ENCODE measurements around the gene MYH11.
A peak's percentile ranks its signal among the peaks of the same experiment; 100 is the strongest.
"Not testable (repeated sequence)": the region's sequence is repeated elsewhere in the genome, so short reads cannot be mapped to it uniquely, and the experiment has no call there.

MYH11 gene

DNA sequence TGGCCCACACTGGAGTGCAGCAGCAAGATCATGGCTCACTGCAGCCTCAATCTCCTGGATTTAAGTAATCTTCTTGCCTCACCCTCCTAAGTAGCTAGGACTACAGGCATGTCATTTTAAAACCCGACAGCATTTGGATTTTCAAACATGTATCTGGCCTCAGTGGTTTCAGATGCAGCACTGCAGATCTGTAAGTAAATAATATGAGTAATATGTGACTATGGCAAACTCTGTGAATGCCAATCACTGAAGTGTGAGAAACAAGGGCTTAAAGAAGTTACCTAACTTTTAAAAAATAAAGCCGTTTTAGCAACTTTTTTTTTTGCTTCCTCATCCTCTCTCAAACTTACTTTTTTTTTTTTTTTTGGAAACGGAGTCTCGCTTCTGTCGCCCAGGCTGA, 19.7 kb upstream of the MYH11 start:
- DNase-seq (ENCODE audit: low spot score): no peak

DNA sequence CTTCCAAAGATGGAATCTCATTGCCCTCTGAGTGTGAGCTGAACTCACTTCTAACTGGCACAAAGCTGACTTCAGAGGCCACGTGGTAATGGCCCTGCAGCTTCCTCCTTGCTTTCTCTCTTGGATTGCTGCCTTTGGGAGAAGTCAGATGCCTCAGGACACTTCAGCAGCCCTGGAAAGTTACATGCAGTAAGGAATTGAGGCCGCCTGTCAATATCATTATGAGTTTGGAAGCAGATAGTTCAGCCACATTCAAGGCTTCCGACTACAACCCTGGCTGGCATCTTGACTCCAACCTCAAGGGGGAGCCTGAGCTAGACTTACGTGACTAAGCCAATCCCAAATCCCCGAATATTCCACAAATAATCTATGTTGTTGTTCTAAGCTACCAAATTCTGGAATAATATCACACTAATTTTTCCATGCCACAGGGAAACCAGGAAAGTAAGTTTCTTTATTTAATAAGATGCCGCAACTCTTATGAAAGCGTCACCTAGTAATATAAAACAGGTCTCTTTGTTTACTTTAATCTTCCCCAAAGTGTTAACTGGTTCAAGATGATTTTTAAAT, 18.0 kb upstream of the MYH11 start:
- peak; percentile 49 for DNase-seq (ENCODE audit: low spot score)

DNA sequence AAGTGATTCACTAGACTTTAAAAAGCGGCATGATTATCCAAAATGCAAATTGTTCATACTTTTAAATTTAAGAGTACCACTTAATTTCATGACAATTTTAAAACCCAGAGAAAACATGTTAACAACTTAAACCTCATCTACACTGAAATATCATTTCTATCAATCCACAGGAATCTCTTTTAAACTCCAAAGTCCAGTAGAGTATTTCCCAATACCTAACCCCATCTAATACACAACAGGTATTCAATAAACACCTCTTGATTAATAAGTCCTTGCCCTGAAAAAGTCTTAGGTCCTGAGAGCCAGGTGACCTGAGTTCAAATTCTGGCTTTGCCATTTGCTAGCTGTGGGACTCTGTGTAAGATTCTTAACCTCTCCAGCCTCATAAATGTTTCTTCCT, 16.9 kb upstream of the MYH11 start:
- no peak for DNase-seq (ENCODE audit: low spot score)

DNA sequence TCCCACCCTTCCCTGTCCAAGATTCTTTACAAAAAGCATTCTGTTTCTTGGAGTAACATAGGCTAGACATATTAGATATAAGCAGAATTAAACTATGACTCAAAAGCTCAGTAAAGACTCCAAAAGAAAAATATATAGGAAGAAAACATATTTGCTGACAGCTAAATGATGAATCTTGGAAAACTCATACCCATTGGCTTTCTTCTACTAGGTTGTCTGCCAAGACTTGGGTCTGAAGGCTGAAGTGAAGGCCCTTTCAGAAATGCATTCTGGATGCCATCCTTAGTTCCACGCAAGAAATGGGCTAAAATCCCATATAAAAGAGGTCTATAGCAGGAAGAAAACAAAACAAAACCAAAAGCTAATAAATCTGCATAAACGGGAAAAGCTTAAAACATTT, 16.5 kb upstream of the MYH11 start:
- DNase-seq (ENCODE audit: low spot score): no peak

DNA sequence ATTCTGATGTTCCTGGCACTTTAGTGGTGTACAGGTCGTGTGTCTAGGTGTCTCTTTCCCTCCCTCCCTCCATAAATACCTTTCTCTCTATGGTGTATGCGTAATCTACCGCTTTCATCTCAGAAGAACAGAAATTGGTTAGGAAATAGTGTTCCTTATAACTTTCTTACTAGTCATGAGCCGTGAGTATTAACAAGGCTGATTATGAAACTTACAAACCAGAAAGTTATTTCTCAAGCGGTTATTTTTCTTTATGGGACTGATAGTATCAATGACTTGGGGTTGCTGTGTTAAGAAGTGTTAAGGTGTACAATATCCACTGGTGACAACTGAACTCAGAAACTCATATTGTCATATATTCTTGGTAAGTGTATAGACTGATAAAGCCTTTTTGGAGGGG, 13.2 kb upstream of the MYH11 start:
- DNase-seq (ENCODE audit: low spot score): no peak

DNA sequence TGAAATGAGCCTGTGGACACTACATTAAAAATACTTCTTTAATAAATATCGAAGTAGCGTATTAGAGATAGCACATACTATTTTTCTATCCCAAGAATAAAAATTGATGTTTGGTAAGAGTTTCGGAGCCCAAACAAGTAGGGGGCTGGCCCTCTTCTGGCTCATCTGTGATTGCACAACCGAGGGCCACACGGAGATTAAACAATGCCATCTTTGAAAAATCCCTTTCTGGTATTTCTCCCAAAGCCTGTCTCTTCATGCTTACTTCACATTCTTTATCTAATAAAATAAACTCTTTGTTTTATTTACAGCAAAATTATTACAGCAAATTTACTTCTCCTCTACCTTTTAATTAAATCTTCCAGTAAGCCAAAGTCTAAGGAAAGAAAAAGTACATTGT, 9.6 kb upstream of the MYH11 start:
- DNase-seq (ENCODE audit: low spot score): no peak

DNA sequence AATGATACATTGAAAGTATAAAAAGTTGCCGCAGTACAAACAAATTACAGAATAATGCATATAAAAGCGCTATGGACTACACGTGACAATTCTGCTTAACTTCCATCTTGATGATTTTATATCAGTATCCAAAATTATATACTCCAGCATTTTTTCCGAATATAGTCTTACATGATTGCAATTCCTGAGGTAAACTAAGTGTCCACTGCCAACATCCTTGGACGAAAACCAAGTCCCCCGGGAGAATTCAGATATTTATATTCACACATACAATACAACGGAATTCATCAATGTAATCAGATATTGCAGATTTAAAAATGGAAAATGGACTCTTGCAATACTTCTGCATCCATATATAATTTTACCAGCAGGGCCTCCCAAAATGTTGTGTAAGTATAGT, 8.9 kb upstream of the MYH11 start:
- DNase-seq (ENCODE audit: low spot score): no peak

DNA sequence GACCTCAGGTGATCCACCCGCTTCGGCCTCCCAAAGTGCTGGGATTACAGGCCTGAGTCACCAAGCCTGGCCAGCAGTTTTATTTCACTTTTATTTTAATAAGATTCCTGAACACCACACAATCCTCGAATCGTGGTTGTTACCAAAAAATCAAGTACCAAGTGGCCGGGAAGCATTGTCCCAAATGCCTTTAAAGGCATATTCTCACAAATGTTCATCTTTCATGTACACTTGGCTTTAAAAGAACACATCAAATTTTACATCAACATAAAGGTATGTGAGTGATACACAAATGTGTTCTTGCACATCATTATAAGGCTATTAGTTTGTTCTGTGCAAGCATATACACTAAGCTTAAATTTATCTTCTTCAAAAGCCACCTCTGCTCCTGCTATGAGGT, 8.1 kb upstream of the MYH11 start:
- no peak for DNase-seq (ENCODE audit: low spot score)

DNA sequence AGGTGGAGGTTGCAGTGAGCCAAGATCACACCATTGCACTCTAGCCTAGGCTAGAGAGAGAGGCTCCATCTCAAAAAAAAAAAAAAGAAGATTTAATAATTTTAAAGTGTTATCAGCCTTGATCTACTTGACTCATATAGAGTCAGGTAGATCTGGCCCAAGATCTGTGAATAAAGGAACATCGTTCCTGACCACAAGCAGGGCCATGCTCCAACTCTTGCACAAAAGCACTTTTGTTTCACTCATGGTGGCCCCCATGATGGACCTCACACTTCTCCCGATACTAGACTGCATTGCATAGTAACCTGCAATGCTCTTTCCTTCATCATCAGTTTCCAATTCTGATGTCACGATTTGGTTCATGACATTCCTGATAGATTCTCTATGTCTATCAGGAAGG, 5.2 kb upstream of the MYH11 start:
- DNase-seq (ENCODE audit: low spot score): peak; percentile 31

DNA sequence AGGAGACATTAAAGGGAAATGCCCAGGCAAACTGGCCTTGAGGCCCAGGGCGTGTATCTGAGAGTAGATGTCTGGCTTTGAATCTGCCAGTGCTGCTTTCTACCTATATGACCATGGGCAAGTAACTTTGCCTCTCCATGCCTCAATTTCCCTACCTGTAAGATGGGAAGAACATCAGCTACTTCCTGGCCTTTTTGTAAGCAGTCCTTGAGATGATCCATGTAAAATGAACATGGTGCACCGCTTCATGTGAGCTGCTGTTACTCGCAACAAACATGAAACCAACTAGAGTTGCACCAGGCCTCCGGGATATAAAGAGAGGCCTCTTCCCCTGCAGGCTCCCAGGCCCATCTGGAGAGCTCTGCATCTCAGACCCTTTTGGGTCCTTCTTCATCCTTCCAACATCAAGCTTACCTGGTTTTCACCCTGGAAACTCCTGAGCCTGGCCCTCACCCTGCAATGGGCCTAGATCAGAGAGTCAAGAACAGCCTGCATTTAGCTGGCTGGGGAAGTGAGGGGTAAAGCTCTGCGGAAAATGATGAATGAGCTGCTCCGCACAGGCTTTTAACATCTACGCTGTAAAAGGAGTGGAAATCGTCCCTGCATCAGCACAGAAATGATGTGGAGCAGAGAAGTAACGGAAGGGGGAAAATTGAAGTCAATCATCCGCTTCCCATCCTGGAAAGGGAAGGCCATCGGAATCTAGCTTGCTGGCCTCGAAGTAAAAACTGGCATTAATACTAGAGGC, 2.3 kb upstream of the MYH11 start:
- no peak for DNase-seq (ENCODE audit: low spot score)

DNA sequence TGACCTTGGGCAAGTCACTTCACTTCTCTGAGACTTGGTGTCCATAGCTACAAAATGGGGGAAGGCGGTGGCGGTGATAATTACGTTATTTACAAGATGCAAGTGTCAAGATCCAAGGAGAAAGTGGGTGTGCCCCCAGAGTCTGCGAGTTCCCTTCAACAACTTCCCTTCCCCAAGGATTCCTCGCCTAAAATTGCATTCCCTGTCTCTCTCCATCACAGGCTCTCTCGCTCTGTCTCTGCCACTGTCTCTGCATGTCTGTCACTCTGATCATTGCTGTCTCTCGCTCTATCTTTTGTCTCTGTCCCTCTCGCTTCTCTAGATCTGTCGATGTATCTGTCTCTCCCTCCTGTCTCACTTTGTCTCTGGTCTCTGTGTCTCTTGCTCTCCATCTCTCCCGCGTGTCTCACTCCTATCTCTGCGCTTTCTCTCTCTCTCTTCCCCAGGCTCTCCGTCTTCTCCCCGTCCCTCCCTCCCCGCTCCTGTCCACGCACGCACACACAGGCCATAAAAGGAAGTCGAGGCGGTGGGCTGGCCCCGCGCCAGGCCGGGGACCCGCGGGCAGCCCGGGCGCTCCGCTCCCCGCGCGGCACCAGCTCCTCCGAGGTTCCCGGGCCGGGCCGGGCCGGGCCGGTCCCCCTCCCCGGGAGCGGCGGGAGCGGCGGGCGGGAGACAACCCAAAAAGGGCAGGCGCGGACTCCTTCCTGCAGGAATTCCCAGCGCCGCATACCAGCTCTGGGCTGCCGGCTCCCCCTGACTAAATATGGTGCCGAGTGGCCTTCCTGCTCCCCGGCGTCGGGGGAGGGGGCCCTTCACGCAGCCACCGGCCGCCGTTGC, 1.1 kb upstream of the MYH11 start:
- DNase-seq (ENCODE audit: low spot score): no peak

DNA sequence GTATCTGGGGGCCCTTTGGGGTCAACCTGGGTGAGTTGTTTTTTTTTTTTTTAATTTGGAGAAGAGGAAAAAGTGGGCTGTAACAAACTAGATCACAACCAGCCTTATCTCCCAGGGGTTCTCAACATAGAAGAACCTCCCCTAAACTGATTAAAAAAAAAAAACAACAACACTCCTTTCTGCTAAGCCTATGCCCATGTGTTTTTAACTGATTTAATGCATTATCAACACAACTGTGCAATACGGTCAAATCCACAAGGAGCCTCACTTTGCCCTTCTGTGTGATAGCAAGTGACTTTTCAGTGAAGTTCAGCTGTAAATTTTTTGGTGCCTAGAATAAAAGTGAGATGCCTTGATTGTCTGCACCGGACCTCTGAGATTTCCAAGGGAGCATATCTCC, 646 bp downstream of the MYH11 start:
- no peak for DNase-seq (ENCODE audit: low spot score)

DNA sequence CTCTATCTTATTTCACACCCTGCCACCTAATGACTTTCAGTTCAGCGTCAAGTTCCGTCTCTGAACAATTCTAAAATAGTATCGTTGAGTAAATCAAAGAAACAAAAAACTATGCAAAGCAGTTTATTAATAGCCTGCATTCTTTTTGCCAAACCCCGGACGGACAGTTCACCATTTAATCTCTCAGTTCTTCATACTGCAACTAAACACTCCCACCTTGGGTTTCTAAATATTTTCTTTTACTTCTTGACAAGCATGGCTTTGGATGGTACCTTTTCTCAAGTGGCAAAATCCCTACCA, 1.2 kb downstream of the MYH11 start:
- DNase-seq (ENCODE audit: low spot score): no peak

DNA sequence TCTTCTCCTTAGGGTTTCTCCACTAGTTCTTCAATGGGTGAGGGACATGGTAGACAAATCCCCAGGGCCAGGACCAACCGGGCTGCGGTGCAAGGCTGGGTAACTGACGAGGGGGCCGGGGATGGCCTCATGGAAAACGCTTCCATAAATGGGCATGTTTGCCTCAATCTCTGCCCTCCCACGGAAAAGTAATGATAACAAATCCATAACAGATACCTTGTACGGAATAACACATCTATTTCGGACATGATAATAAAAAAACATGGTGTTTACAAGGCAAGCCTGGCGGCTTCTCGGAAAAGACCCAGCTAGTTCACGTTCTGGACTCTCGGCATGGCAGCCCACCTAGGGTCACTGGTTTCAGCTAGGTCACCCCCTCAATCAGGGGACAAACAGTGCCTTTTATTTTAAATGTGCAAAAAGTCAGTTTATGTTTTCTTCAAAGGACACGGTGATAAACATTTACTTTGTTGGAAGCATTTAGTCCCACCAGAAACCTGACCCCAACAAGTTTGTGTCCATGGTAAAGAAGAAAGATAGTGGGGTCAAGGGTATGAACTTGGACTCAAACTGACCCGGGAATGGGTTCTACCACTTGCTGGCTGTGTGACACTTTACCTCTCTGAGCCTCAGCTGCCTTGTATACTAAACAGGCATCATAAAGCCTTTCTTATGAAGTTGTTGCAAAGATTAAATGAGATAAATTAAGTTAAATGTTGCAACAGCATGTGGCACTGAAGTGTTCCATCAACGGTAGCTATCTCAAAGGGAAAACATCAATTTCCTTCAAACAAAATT, 1.7 kb downstream of the MYH11 start:
- DNase-seq (ENCODE audit: low spot score): no peak

DNA sequence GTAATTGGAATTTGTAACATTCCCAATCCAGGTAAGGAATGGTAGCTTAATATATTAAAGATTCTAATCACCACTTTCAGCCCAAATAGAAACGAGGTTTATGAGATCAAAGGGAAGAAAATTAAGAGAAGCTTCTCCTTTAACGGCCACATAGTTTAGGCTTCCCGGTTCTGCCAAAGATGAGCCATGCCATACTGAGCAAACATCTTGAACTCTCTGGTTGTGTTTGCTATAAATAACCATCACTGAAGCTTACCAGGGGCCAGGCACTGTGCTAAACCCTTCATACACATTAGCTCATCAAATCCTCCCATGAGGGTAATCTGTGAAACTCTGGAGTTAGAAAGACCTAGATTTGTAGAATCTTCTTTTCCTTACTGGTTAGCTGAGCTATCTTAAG, 2.8 kb downstream of the MYH11 start:
- no peak for DNase-seq (ENCODE audit: low spot score)

DNA sequence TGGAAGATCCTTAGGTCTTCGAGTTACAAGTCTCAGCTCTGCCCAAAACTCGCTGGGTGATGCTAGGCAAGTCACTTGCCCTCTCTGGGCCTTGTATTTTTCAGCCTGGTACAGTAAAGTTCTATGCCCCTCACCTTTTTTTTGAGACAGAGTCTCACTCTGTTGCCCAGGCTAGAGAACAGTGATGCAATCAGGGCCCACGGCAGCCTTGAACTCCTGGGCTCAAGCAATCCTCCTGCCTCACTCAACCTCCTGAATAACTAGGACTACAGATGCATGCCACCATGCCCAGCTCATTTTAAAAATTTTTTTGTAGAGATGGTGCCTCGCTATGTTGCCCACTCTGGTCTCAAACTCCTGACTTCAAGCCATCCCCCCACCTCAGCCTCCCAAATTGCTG, 3.8 kb downstream of the MYH11 start:
- DNase-seq (ENCODE audit: low spot score): no peak

DNA sequence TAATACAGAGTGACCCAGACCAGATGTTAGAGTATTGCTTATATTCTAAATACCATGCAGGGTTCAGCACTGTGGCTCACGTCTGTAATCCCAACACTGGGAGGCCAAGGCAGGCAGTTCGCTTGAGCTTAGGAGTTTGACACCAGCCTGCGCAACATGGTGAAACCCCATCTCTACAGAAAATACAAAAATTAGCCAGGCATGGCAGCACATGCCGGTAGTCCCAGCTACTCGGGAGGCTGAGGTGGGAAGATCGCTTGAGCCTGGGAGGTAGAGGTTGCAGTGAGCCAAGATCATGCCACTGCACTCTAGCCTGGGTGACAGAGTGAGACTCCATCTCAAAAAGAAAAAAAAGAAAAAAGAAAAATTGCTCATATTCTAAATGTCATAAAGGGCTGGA, 6.3 kb downstream of the MYH11 start:
- DNase-seq (ENCODE audit: low spot score): not testable (repeated sequence)

DNA sequence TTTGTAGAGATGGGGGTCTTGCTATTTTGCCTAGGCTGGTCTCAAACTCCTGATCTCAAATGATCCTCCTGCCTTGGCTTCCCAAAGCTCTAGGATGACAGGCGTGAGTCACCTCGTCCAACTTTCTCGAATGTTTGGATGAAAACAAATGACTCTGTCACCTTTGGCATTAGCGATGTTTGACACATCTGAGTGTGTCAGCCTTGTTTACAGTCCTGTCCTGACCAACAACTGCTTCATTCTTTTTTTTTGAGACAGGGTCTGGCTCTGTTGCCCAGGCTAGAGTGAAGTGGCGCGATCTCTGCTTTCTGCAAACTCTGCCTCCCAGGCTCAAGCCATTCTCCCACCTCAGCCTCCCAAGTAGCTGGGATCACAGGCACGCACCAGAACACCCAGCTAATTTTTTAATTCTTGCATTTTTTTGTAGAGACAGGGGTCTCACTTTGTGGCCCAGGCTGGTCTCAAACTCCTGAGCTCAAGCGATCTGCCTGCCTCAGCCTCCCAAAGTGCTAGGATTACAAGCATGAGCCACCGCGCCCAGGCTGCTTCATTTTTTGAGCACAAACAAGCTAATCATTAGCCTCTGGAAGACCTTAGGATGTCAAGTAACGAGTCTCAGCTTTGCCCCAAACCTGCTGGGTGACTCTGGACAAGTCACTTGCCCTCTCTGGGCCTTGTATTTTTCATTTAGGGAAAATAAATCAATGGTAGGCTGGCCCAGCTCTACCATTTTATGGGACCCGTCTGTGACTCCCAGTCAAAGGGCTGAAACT, 7.4 kb downstream of the MYH11 start:
- no peak for DNase-seq (ENCODE audit: low spot score)

DNA sequence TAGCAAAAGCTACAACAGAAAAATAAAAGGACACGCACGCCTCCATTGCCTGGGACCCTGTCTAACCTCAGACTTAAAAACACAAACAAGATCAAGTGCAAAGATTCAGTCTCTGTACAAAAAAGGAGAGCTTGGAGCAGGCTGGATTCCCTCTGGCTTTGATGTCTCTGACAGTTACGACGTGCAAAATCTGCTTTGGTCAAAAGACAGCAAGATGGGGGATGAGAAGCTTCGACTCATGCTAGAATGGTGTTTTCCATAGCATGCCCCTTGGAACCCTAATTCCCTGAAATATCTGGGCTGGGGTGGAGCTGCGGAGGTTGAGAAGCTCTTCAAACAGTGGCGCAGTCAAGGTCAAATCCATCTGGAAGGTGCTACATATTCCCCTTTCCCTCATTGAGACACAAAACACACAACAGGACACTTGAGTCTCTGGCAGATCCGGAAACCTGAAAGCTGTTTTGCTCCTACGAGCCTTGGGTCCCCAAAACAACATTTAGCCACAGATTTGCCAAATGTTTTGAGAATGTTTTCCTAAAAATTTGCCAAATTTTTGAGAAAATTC, 9.1 kb downstream of the MYH11 start:
- DNase-seq (ENCODE audit: low spot score): no peak

DNA sequence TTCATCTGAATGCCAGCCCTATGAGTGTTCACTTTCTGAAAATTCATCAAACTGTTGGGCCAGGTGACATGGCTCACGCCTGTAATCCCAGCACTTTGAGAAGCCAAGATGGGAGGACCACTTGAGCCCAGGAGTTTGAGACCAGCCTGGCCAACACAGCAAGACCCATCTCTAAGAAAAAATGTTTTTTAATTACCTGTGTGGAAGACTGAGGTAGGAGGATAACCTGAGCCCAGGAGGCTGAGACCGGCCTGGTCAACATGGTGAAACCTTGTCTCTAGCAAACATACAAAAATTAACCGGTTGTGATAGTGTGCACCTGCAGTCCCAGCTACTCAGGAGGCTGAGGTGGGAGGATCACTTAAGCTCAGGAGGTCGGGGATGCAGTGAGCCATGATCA, 10.3 kb downstream of the MYH11 start:
- DNase-seq (ENCODE audit: low spot score): no peak

DNA sequence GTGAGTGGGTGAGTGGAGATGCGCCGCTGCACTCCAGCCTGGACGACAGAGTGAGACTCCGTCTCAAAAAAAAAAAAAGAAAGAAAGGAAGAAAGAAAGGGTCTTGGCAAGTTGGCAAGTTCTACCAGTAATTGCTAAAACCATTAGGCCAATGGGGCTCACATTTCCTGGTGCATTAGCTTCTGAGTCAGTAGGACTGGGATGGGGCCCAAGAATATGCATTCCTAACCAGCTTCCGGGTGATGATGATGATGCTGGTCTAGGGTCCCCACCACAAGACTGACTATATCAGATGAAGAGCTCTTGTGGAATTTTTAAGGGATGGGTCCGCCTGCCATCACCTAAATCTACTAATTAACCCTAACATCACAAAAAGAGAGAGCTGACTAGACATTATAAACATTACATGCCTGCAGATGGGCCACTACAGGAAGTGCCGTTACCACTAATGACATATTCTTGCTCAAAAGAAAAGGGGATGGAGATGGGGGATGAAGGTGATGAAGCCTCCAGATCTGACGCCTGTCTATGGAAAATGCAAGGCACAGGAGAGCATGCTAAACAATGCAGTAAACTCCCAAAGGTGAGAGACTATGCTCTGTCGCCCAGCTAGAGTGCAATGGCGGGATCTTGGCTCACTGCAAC, 13.1 kb downstream of the MYH11 start:
- DNase-seq (ENCODE audit: low spot score): no peak

Measured in SW480 (cell line).